Mucosa of descending colon (tissue), 3 donors: ENCODE results near the gene HOGA1. TPM values are rescaled to one million over a fixed set of nuclear protein-coding genes. Genes with fewer than 3 reads are reported as not detected.
"Not testable (repeated sequence)": the region's sequence is repeated elsewhere in the genome, so short reads cannot be mapped to it uniquely, and the experiment has no call there.

ENCODE experiments used
- ATAC-seq: fragments of 200-7000 bp; cut with Tn5 transposase; one replicate; pipeline ENCODE4 v1.9.1; 2020; ENCODE audit warnings: mild to moderate bottlenecking, moderate library complexity
- DNase-seq, 3 donors: peaks; one replicate each; pipeline ENCODE4 v3.0.0-alpha.2; 2020
- H3K36me3 ChIP-seq: fragments of 200-600 bp; one replicate; pipeline ENCODE4 v1.8.0; 2021; ENCODE audit warnings: low read depth, mild to moderate bottlenecking
- H3K4me1 ChIP-seq: fragments of 200-600 bp; one replicate; pipeline ENCODE4 v1.8.0; 2021; ENCODE audit warnings: low read depth, mild to moderate bottlenecking
- H3K4me3 ChIP-seq: fragments of 200-600 bp; one replicate; pipeline ENCODE4 v1.8.0; 2021; ENCODE audit warnings: mild to moderate bottlenecking
- H3K9me3 ChIP-seq: fragments of 200-600 bp; one replicate; pipeline ENCODE4 v1.8.0; 2021; ENCODE audit warnings: mild to moderate bottlenecking
- intact Hi-C, 2 donors: fragments of 100-400 bp; cut with DNase I in 1 of 2; cut with micrococcal nuclease in 1 of 2; formaldehyde crosslinking; loops; one replicate each; pipeline versions ENCODE4 v1.11.0 to v1.11.1; 2022; cut with DNase I, micrococcal nuclease
- total RNA-seq, 3 donors: library from RNA; stranded (reverse); fragmentation: NEBNext Ultra II Directional in 2 of 3; extraction: Animal tissue kit (Norgen Biotek cat#: 25700) in 2 of 3; gene quantifications; one replicate each; pipeline versions ENCODE4 v1.2.1 to v1.2.4, GENCODE V29; 2021 to 2023
- TF ChIP-seq, protein P1 (sequence below): fragments of 200-600 bp; IDR thresholded peaks from one replicate; pipeline ENCODE4 v1.8.0; 2022; ENCODE audit warnings: antibody characterized with exemption, mild to moderate bottlenecking
- donor health status: DM: no; HTN: no; CAD: no; lungs with moderate emphysema.
- donor health status: DM: no; HTN: no; CAD: no.
- donor health status: DM: no; HTN: yes; CAD: no.

HOGA1 gene
- total RNA-seq, 3 donors from 2014 or later, result 0.29 to 0.47 TPM; not detected in 1

DNA sequence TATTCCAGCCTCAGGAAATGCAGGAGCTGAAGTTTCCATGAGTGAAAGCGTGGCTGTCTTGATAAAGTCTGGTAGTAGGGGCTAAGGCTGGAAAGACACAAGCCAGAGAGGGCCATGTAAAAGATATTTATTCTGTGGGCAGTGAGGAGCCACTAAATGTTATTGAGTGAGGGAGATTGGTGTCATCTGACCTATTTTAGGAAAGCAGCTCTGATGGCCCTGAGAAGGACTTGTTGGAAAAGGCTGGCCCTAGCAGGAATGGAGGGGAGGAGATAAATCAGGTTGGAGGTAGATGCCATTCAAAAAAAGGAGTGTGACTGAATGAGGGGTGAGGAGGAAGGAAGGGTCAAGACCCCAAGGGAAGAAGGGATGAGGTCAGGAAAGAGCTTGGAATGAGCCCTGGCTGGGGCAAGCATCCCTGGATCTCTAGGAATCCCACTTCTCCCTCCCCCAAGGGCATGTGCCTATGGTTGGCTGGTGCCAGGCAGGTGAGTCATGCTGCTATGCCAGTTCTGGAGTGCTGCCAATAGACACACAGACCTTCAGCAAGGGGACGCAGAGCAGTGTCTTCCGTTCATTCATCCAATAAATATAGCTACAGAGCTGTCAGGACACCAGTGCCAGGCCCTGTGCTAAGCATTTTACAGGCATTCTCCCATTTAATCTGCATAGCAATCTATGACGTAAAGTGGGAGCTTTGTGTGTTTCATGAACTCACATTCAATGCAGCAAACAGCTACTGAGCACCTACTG, 9.6 kb upstream of the HOGA1 start:
- no peak overlapping the region for H3K4me3 ChIP-seq
- no peaks in the 10 kb centered on the region for H3K4me1 ChIP-seq
- H3K9me3 ChIP-seq, result no peaks in the 10 kb centered on the region
- TF ChIP-seq, protein P1, sequence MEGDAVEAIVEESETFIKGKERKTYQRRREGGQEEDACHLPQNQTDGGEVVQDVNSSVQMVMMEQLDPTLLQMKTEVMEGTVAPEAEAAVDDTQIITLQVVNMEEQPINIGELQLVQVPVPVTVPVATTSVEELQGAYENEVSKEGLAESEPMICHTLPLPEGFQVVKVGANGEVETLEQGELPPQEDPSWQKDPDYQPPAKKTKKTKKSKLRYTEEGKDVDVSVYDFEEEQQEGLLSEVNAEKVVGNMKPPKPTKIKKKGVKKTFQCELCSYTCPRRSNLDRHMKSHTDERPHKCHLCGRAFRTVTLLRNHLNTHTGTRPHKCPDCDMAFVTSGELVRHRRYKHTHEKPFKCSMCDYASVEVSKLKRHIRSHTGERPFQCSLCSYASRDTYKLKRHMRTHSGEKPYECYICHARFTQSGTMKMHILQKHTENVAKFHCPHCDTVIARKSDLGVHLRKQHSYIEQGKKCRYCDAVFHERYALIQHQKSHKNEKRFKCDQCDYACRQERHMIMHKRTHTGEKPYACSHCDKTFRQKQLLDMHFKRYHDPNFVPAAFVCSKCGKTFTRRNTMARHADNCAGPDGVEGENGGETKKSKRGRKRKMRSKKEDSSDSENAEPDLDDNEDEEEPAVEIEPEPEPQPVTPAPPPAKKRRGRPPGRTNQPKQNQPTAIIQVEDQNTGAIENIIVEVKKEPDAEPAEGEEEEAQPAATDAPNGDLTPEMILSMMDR, result no peak
- intact Hi-C loops, result no loop called here
- H3K36me3 ChIP-seq, result no peaks in the 10 kb centered on the region
- peak; percentile 82 for ATAC-seq
- peak in 2 of 3 donors; percentile 51 to 67 for DNase-seq

DNA sequence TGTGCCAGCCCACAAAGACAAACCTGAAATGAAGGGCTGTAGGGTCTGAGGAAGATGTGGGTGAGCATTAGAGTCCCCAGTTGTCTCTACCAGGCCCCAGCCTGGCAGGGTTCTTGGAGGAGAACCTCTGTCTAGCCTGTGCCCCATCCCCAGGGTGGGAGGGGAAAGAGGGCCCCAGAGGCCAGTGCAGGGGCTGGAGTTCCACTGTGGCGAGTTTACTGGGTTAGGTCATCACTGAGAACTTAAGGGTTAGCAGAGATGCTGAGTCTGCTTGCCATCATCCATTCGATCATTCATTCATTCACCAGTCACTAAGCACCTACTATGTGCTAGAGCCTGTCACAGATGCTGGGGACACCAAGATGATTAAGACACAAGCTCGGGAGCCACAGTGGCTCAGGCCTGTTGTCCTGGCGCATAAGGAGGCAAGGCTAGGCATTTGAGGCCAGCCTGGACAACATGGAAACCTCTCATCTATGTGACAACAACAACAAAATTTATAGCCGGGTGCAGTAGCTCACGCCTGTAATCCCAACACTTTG, 9.0 kb upstream of the HOGA1 start:
- Histone ChIP-seq H3K36me3 (no peaks in the 10 kb centered on the region), H3K9me3 (no peaks in the 10 kb centered on the region), H3K4me3 (no peak overlapping the region), H3K4me1 (no peaks in the 10 kb centered on the region)
- no peak for ATAC-seq
- intact Hi-C loops, result no loop called here
- TF ChIP-seq, protein P1, result no peak
- no peak for DNase-seq

DNA sequence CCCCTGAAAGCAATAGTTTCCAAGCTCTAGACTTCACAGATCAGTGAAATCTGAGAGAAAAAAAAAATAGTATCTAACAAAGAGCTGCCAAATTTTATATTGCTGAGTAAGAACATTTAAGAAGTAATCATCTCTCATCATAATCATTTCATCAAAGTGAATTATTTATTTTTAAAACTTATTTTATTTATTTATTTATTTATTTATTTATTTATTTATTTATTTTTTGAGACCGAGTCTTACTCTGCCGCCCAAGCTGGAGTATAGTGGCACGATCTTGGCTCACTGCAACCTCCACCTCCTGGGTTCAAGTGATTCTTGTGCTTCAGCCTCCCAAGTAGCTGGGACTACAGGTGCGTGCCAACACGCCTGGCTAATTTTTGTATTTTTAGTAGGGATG, 7.7 kb upstream of the HOGA1 start:
- DNase-seq, H3K9me3 ChIP-seq, ATAC-seq, intact Hi-C loops, H3K4me1 ChIP-seq, H3K4me3 ChIP-seq, H3K36me3 ChIP-seq: not testable (repeated sequence)

DNA sequence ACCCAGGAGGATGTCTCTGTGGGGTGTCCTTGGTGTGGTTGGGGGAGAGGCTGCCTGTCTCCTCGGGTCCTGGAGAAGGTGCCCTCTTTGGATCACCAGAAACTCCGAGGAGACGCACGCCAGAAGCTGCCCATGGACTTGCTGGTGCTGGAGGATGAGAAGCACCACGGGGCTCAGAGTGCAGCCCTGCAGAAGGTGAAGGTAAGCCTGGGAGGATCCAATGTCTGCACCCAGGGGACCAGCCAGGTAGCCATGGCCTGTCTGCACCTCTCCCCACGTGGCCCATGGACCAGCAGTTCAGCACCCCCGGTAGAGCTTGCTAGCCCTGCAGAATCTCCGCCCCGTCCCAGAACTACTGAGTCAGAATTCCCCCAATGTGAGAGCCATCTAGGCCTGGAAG, 6.5 kb upstream of the HOGA1 start:
- Histone ChIP-seq H3K9me3 (no peaks in the 10 kb centered on the region), H3K36me3 (no peaks in the 10 kb centered on the region), H3K4me3 (no peak overlapping the region), H3K4me1 (no peaks in the 10 kb centered on the region)
- ATAC-seq, result no peak
- DNase-seq, result no peak
- TF ChIP-seq, protein P1, result no peak
- intact Hi-C loops, result no loop called here

DNA sequence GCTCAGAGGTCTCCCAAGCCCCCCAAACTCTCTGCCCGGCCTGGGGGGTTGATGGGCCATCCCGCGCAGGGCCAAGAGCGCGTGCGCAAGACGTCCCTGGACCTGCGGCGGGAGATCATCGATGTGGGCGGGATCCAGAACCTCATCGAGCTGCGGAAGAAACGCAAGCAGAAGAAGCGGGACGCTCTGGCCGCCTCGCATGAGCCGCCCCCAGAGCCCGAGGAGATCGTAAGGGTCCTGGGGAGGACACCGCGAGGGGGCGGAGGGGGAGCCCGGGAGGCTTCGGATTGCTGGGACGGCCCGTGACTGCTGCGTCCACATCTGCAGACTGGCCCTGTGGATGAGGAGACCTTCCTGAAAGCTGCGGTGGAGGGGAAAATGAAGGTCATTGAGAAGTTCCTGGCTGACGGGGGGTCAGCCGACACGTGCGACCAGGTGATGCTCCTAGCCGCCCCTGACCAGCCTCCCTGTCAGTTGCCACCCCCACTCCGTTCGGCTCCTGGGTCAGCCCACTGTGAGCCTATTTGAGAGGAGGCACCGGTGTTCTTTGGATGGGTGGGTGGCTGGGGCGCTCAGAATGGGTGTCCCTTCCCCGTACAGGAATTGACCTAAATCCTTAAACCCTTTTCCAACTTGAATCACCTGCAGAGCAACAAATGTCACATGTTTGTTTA, 5.9 kb upstream of the HOGA1 start:
- TF ChIP-seq, protein P1, result no peak
- DNase-seq (no peak), ATAC-seq (no peak)
- H3K9me3 ChIP-seq, result no peaks in the 10 kb centered on the region
- no peak overlapping the region for H3K4me3 ChIP-seq
- intact Hi-C loops, result no loop called here
- H3K4me1 ChIP-seq, result no peaks in the 10 kb centered on the region
- no peaks in the 10 kb centered on the region for H3K36me3 ChIP-seq
